HCT116 (cell line): ENCODE measurements around the gene KLK13. TPM values are rescaled to one million over a fixed set of nuclear protein-coding genes. Genes with fewer than 3 reads are reported as not detected.

Experiments used
- ATAC-seq: fragments of 200-7000 bp; cut with Tn5 transposase; 2 replicates; pipeline ENCODE4 v1.9.1; 2020; ENCODE audit warnings: mild to moderate bottlenecking, moderate library complexity
- Bru-seq: library from RNA; stranded (reverse); fragments of 400-500 nt; gene quantifications from one replicate; lab custom pipeline; 2021; lab: Mats Ljungman, UMichigan
- BruChase-seq, 2 experiments: library from RNA; stranded (reverse); fragments of 400-500 nt; gene quantifications; one replicate each; lab custom pipeline; 2021; lab: Mats Ljungman, UMichigan
- BruUV-seq: library from RNA; stranded (reverse); fragments of 400-500 nt; replicated peaks from 2 replicates; lab custom pipeline; 2021; lab: Mats Ljungman, UMichigan
- CTCF ChIA-PET: fragments of 300-600 bp; sonication (Branson Sonifier 250); formaldehyde crosslinking; loops from one replicate; lab custom pipeline; 2021; ENCODE audit warnings: antibody characterized with exemption; lab: Charles Lee
- POLR2A ChIA-PET: fragments of 300-600, 350-600 bp; sonication (Branson Sonifier 250); formaldehyde crosslinking; loops from one replicate; lab custom pipeline; 2021; ENCODE audit warnings: antibody characterized with exemption; lab: Charles Lee
- RAD21 ChIA-PET, 2 experiments: fragments of 300-600 bp; sonication (Branson Sonifier 250); formaldehyde crosslinking; loops; one replicate each; lab custom pipeline; 2023; ENCODE audit warnings: low total read pairs in 2 of 2; ENCODE audit not compliant: uncharacterized antibody in 2 of 2, unreplicated experiment in 2 of 2, low non-redundant PET in 1 of 2; lab: Charles Lee
- DNase-seq: peaks from one replicate; pipeline ENCODE4 v3.0.0-alpha.2; 2010; ENCODE audit warnings: low read depth, low spot score
- H2AFZ ChIP-seq: fragments of 200-600 bp; shearing (Covaris generic), sonication (generic); 2 replicates; pipeline ENCODE4 v1.6.1; 2017; ENCODE audit warnings: low read depth, mixed run types, mixed read lengths, antibody characterized with exemption, low read length; ENCODE audit not compliant: poor library complexity, severe bottlenecking
- H3K27ac ChIP-seq: 2 replicates; pipeline ENCODE4 v1.5.1; 2012; ENCODE audit warnings: low read depth, low read length
- H3K27me3 ChIP-seq: fragments of 200-600 bp; sonication (generic); 2 replicates; pipeline ENCODE4 v1.6.1; 2016; ENCODE audit warnings: mixed run types, low read length, mixed read lengths; ENCODE audit not compliant: insufficient read depth
- H3K36me3 ChIP-seq, 2 experiments: fragments of 200-500 bp in 1 of 2; fragments of 200-600 bp in 1 of 2; sonication (Bioruptor generic) in 1 of 2; sonication (generic) in 1 of 2; 2 replicates each; pipeline versions ENCODE4 v1.5.1 to v1.6.1; 2014 to 2016; ENCODE audit warnings: low read length in 2 of 2, inconsistent platforms in 1 of 2, mixed read lengths in 1 of 2, mixed run types in 1 of 2; ENCODE audit not compliant: insufficient read depth in 2 of 2, control insufficient read depth in 1 of 2
- H3K4me1 ChIP-seq, 2 experiments: fragments of 200-600 bp in 1 of 2; sonication (generic) in 1 of 2; 2 replicates each; pipeline versions ENCODE4 v1.5.1 to v1.6.1; 2012 to 2017; ENCODE audit warnings: low read length in 2 of 2, inconsistent platforms in 1 of 2, mild to moderate bottlenecking in 1 of 2, mixed read lengths in 1 of 2, mixed run types in 1 of 2, moderate library complexity in 1 of 2; ENCODE audit not compliant: insufficient read depth in 2 of 2, control insufficient read depth in 1 of 2
- H3K4me2 ChIP-seq: fragments of 200-600 bp; sonication (generic); 2 replicates; pipeline ENCODE4 v1.6.1; 2017; ENCODE audit warnings: mixed run types, low read length, mixed read lengths
- H3K4me3 ChIP-seq, 2 experiments: fragments of 200-600 bp in 1 of 2; sonication (generic) in 1 of 2; replicated peaks in 1 of 2; 2 replicates each; pipeline ENCODE4 v1.5.1; 2011 to 2016; ENCODE audit warnings: low read length in 2 of 2, control low read depth in 1 of 2, low read depth in 1 of 2, mild to moderate bottlenecking in 1 of 2, mixed read lengths in 1 of 2, mixed run types in 1 of 2
- H3K79me2 ChIP-seq: fragments of 200-600 bp; sonication (generic); 2 replicates; pipeline ENCODE4 v1.6.1; 2017; ENCODE audit warnings: mild to moderate bottlenecking, mixed run types, low read length, moderate library complexity, mixed read lengths; ENCODE audit not compliant: insufficient read depth
- H3K9ac ChIP-seq: fragments of 200-600 bp; sonication (generic); 2 replicates; pipeline ENCODE4 v1.6.1; 2016; ENCODE audit warnings: low read length, mixed read lengths
- H3K9me2 ChIP-seq: fragments of 200-600 bp; sonication (generic), shearing (Covaris generic); 2 replicates; pipeline ENCODE4 v1.6.1; 2017; ENCODE audit warnings: mixed run types, mild to moderate bottlenecking, moderate library complexity; ENCODE audit not compliant: insufficient read depth
- H3K9me3 ChIP-seq, 2 experiments: fragments of 200-500 bp in 1 of 2; fragments of 200-600 bp in 1 of 2; sonication (Bioruptor generic) in 1 of 2; sonication (generic) in 1 of 2; 2 replicates each; pipeline ENCODE4 v1.6.1; 2014 to 2017; ENCODE audit warnings: low read length in 2 of 2, mixed read lengths in 2 of 2, inconsistent platforms in 1 of 2, low read depth in 1 of 2, mild to moderate bottlenecking in 1 of 2, mixed run types in 1 of 2, moderate library complexity in 1 of 2; ENCODE audit not compliant: control insufficient read depth in 1 of 2, insufficient read depth in 1 of 2
- H4K20me1 ChIP-seq: fragments of 200-600 bp; sonication (generic), shearing (Covaris generic); 2 replicates; pipeline ENCODE4 v1.6.1; 2017; ENCODE audit warnings: mixed run types, mild to moderate bottlenecking, moderate library complexity; ENCODE audit not compliant: insufficient read depth
- CBX3 ChIP-seq: IDR thresholded peaks from 2 replicates; pipeline ENCODE4 v1.6.1; 2012; ENCODE audit warnings: low read depth
- CEBPB ChIP-seq: IDR thresholded peaks from 2 replicates; pipeline ENCODE4 v1.6.1; 2012; ENCODE audit warnings: low read depth
- EGR1 ChIP-seq: IDR thresholded peaks from 2 replicates; pipeline ENCODE4 v1.6.1; 2012; ENCODE audit warnings: low read depth
- ELF1 ChIP-seq: IDR thresholded peaks from 2 replicates; pipeline ENCODE4 v1.6.1; 2012; ENCODE audit warnings: low read depth, borderline replicate concordance
- EZH2 ChIP-seq: fragments of 200-600 bp; sonication (generic); IDR thresholded peaks from 2 replicates; pipeline ENCODE4 v1.6.1; 2017; ENCODE audit warnings: antibody characterized with exemption, mixed run types
- JUND ChIP-seq: IDR thresholded peaks from 2 replicates; pipeline ENCODE4 v1.6.1; 2012
- POLR2AphosphoS5 ChIP-seq: IDR thresholded peaks from 2 replicates; pipeline ENCODE4 v1.6.1; 2011; ENCODE audit warnings: mild to moderate bottlenecking, low read depth, low read length, moderate library complexity
- RAD21 ChIP-seq: IDR thresholded peaks from 2 replicates; pipeline ENCODE4 v1.6.1; 2012; ENCODE audit warnings: low read depth, mild to moderate bottlenecking
- REST ChIP-seq: IDR thresholded peaks from 2 replicates; pipeline ENCODE4 v1.6.1; 2012; ENCODE audit warnings: low read depth
- SP1 ChIP-seq: IDR thresholded peaks from 2 replicates; pipeline ENCODE4 v1.6.1; 2012; ENCODE audit warnings: low read depth
- SRF ChIP-seq: IDR thresholded peaks from 2 replicates; pipeline ENCODE4 v1.6.1; 2012; ENCODE audit warnings: low read depth
- TCF7L2 ChIP-seq: IDR thresholded peaks from 2 replicates; pipeline ENCODE4 v1.7.0; 2011; ENCODE audit warnings: borderline replicate concordance, inconsistent platforms; ENCODE audit not compliant: insufficient read depth, insufficient read length; ENCODE audit errors: extremely low read depth
- YY1 ChIP-seq: IDR thresholded peaks from 2 replicates; pipeline ENCODE4 v1.6.1; 2011; ENCODE audit warnings: low read length, low read depth, moderate library complexity, mild to moderate bottlenecking; ENCODE audit not compliant: insufficient replicate concordance; ENCODE audit errors: extremely low read depth
- ZFX ChIP-seq: fragments of 450-650 bp; IDR thresholded peaks from 2 replicates; pipeline ENCODE4 v1.6.1; 2017
- ZNF274 ChIP-seq: fragments of 200-500 bp; sonication (Bioruptor generic); IDR thresholded peaks from 2 replicates; pipeline ENCODE4 v1.6.1; 2014; ENCODE audit warnings: mild to moderate bottlenecking, low read depth, low read length, inconsistent platforms
- intact Hi-C: fragments of 100-400 bp; cut with micrococcal nuclease; formaldehyde crosslinking; loops from 2 replicates; pipeline ENCODE4 v1.10.0; 2022
- long read RNA-seq: library from polyadenylated mRNA; unstranded; transcript quantifications from one replicate; pipeline ENCODE4 v2.0.0, GENCODE V29; 2021; ENCODE audit not compliant: unreplicated experiment
- polyA plus RNA-seq: library from polyadenylated mRNA; unstranded; fragments of >200 nt; gene quantifications from 2 replicates; pipeline ENCODE4 v1.2.1, GENCODE V29; 2012; ENCODE audit warnings: missing spikeins
- total RNA-seq: library from RNA; stranded (reverse); gene quantifications from one replicate; pipeline ENCODE4 v1.2.1, GENCODE V29; 2021; ENCODE audit not compliant: unreplicated experiment

The KLK13 gene
- total RNA-seq (3.2 TPM), Bru-seq, nascent RNA (percentile 34 among the genes with signal in this experiment), BruChase-seq, experiment 1, labeled RNA remaining after a 6-hour chase (percentile 23 among the genes with signal in this experiment), BruChase-seq, experiment 2, labeled RNA remaining after a 2-hour chase (percentile 33 among the genes with signal in this experiment)
- 1.9 and 2.2 TPM in 2 replicates for polyA plus RNA-seq
- long read RNA-seq: 0 reads

GRCh38 chr19:51064534-51065220, at the start of gene KLK13:
TSS of gene KLK13 (minus strand) at chr19:51065092. CDS start at chr19:51065067, 25 bp downstream.
- no peaks in the 10 kb centered on the region for H3K79me2 ChIP-seq
- H3K27me3 ChIP-seq: no peaks in the 10 kb centered on the region
- H3K4me1 ChIP-seq: peaks cover 9 to 28% of the 10 kb centered on the region in 2 experiments
- peak within 1 kb of the TSS; percentile 74 for H3K4me2 ChIP-seq
- TSS peak; percentile 91 for BruUV-seq
- CTCF ChIA-PET: interaction anchor here (0.8 to 1.0 kb wide), 2 partner anchors 43 to 48 kb away, joined by 4 to 7 read pairs; no protein-coding TSS in a partner anchor
- RAD21 ChIA-PET: interaction anchor here in 1 of 2 experiments (0.6 kb wide), 1 partner anchor 34 kb away, joined by 4 read pairs; no protein-coding TSS in a partner anchor
- DNase-seq (peak; percentile 7), ATAC-seq (peak; percentile 91)
- no peaks in the 10 kb centered on the region for H4K20me1 ChIP-seq
- peak within 1 kb of the TSS; percentile 83 for H2AFZ ChIP-seq
- peak within 1 kb of the TSS; percentile 43; the same call in 1 of the 2 replicates for H3K27ac ChIP-seq
- peak within 1 kb of the TSS; percentile 37 for H3K9ac ChIP-seq
- TF ChIP-seq SP1 (peak; percentile 45; the same call in 1 of the 2 replicates), EGR1 (peak; percentile 97), YY1 (peak; percentile 71), SRF (no peak), POLR2AphosphoS5 (peak; percentile 41)
- peak within 1 kb of the TSS; percentile 41 to 47 for H3K4me3 ChIP-seq
- intact Hi-C loops: no loop called here
- POLR2A ChIA-PET: interaction anchor here (0.8 kb wide), 1 partner anchor 48 kb away, joined by 3 read pairs; no protein-coding TSS in a partner anchor
- no peaks in the 10 kb centered on the region for H3K9me3 ChIP-seq
- no peaks in the 10 kb centered on the region for H3K9me2 ChIP-seq
- H3K36me3 ChIP-seq: no peaks in the 10 kb centered on the region

GRCh38 chr19:51114087-51114729, 49.3 kb upstream of the KLK13 start:
- intact Hi-C loops: no loop called here
- no peak overlapping the region for H3K4me2 ChIP-seq
- no peaks in the 10 kb centered on the region for H3K9me3 ChIP-seq
- H3K4me1 ChIP-seq: peaks cover 9 to 25% of the 10 kb centered on the region in 2 experiments; a peak in 3 of 4 replicates
- DNase-seq (no peak), ATAC-seq (no peak)
- no peaks in the 10 kb centered on the region for H3K9me2 ChIP-seq
- no TSS peak for BruUV-seq
- H3K9ac ChIP-seq: no peak overlapping the region
- no peaks in the 10 kb centered on the region for H4K20me1 ChIP-seq
- H3K27me3 ChIP-seq: no peaks in the 10 kb centered on the region; the same call in 1 of the 2 replicates
- no peak overlapping the region for H3K27ac ChIP-seq
- CTCF ChIA-PET: no interaction called here
- POLR2A ChIA-PET: no interaction called here
- RAD21 ChIA-PET: no interaction called here
- no peak overlapping the region for H3K4me3 ChIP-seq
- no peak for TF ChIP-seq JUND
- TF ChIP-seq ZFX: no peak
- no peak for TF ChIP-seq CBX3
- no peak for TF ChIP-seq REST
- no peak for TF ChIP-seq TCF7L2
- TF ChIP-seq EZH2: no peak
- TF ChIP-seq RAD21: no peak
- no peak for TF ChIP-seq CEBPB
- TF ChIP-seq ZNF274: no peak
- TF ChIP-seq ELF1: no peak
- no peak for TF ChIP-seq SP1
- TF ChIP-seq SRF: no peak
- H2AFZ ChIP-seq: no peak overlapping the region
- H3K36me3 ChIP-seq: no peaks in the 10 kb centered on the region
- no peaks in the 10 kb centered on the region for H3K79me2 ChIP-seq
